H1 (cell line): ENCODE results near the gene NEU4. TPM values are rescaled to one million over a fixed set of nuclear protein-coding genes. Genes with fewer than 3 reads are reported as not detected.

Source experiments
- CTCF ChIA-PET: fragments of 300-600 bp; sonication (Branson Sonifier 250); formaldehyde crosslinking; loops from one replicate; lab custom pipeline; 2021; ENCODE audit not compliant: partially characterized antibody; lab: Charles Lee
- POLR2A ChIA-PET: fragments of 300-600 bp; sonication (Branson Sonifier 250); formaldehyde crosslinking; loops from one replicate; lab custom pipeline; 2021; ENCODE audit warnings: inconsistent platforms; ENCODE audit not compliant: partially characterized antibody; lab: Charles Lee
- DNase-seq, 2 experiments: peaks; one replicate each; pipeline versions ENCODE4 v3.0.0 to v3.0.0-alpha.2; 2010 to 2022; ENCODE audit warnings: low spot score in 2 of 2, low read depth in 1 of 2, mixed read lengths in 1 of 2
- FAIRE-seq: peaks from 2 replicates; lab custom pipeline; 2011; peaks lifted over from hg19 to GRCh38; lab: Jason Lieb, UNC
- H2AFZ ChIP-seq: 2 replicates; pipeline ENCODE4 v1.8.1; 2012; ENCODE audit warnings: low read length, inconsistent platforms
- H2AK5ac ChIP-seq: 2 replicates; pipeline ENCODE4 v1.6.1; 2013; ENCODE audit warnings: low read depth, low read length
- H2BK120ac ChIP-seq: replicated peaks from 2 replicates; pipeline ENCODE3; 2013; ENCODE audit warnings: low read depth, low read length, inconsistent platforms
- H2BK12ac ChIP-seq: 2 replicates; pipeline ENCODE4 v1.6.1; 2013; ENCODE audit warnings: low read depth, low read length
- H2BK15ac ChIP-seq: 2 replicates; pipeline ENCODE4 v1.6.1; 2013; ENCODE audit warnings: low read length
- H2BK20ac ChIP-seq: 2 replicates; pipeline ENCODE4 v1.6.1; 2013; ENCODE audit warnings: low read length
- H2BK5ac ChIP-seq: 2 replicates; pipeline ENCODE4 v1.6.1; 2013; ENCODE audit warnings: low read depth, low read length
- H3K14ac ChIP-seq: 2 replicates; pipeline ENCODE4 v1.6.1; 2013; ENCODE audit warnings: inconsistent platforms; ENCODE audit not compliant: insufficient read length
- H3K18ac ChIP-seq: 2 replicates; pipeline ENCODE4 v1.6.1; 2013; ENCODE audit warnings: low read length; ENCODE audit errors: extremely low read depth
- H3K23ac ChIP-seq: 2 replicates; pipeline ENCODE4 v1.6.1; 2013; ENCODE audit warnings: inconsistent platforms; ENCODE audit not compliant: insufficient read length
- H3K23me2 ChIP-seq: 2 replicates; pipeline ENCODE4 v1.6.1; 2013; ENCODE audit warnings: low read depth, low read length
- H3K27ac ChIP-seq: 2 replicates; pipeline ENCODE4 v1.6.1; 2011; ENCODE audit warnings: low read depth, low read length, inconsistent platforms
- H3K27me3 ChIP-seq, 4 experiments: replicated peaks in 1 of 4; 1 replicate in 1 of 4; 2 replicates in 3 of 4; pipeline versions ENCODE4 v1.6.1 to v1.8.1; 2011 to 2013; ENCODE audit warnings: low read length in 3 of 4, mild to moderate bottlenecking in 3 of 4, inconsistent platforms in 2 of 4, mixed read lengths in 2 of 4, moderate library complexity in 1 of 4; ENCODE audit not compliant: control insufficient read depth in 3 of 4, insufficient read depth in 3 of 4; ENCODE audit errors: extremely low read depth in 1 of 4
- H3K36me3 ChIP-seq, 4 experiments: 2 replicates each; pipeline versions ENCODE4 v1.6.1 to v1.8.1; 2011 to 2013; ENCODE audit warnings: mild to moderate bottlenecking in 4 of 4, low read length in 3 of 4, moderate library complexity in 2 of 4, control low read depth in 1 of 4, inconsistent platforms in 1 of 4; ENCODE audit not compliant: insufficient read depth in 4 of 4, control insufficient read depth in 2 of 4
- H3K4ac ChIP-seq: replicated peaks from 2 replicates; pipeline ENCODE3; 2013; ENCODE audit warnings: low read length, low read depth, mixed read lengths, inconsistent platforms; ENCODE audit not compliant: insufficient read length
- H3K4me1 ChIP-seq, 4 experiments: replicated peaks in 1 of 4; 1 replicate in 1 of 4; 2 replicates in 3 of 4; pipeline versions ENCODE4 v1.6.1 to v1.8.1; 2011 to 2013; ENCODE audit warnings: low read length in 3 of 4, inconsistent platforms in 2 of 4, mixed read lengths in 1 of 4; ENCODE audit not compliant: insufficient read depth in 4 of 4, control insufficient read depth in 3 of 4
- H3K4me2 ChIP-seq, 2 experiments: 2 replicates each; pipeline versions ENCODE4 v1.6.1 to v1.8.1; 2011 to 2013; ENCODE audit warnings: low read depth in 2 of 2, low read length in 2 of 2, control low read depth in 1 of 2, inconsistent platforms in 1 of 2, mild to moderate bottlenecking in 1 of 2; ENCODE audit not compliant: insufficient read depth in 1 of 2
- H3K4me3 ChIP-seq, 4 experiments: fragments of 200-600, 300-600 bp in 1 of 4; sonication (generic), shearing (Covaris generic), sonication (Bioruptor Twin) in 1 of 4; 2 replicates each; pipeline versions ENCODE4 v1.5.1 to v1.8.1; 2011 to 2016; ENCODE audit warnings: low read length in 4 of 4, low read depth in 3 of 4, control low read depth in 2 of 4, inconsistent platforms in 2 of 4, mild to moderate bottlenecking in 2 of 4, mixed read lengths in 1 of 4, moderate library complexity in 1 of 4; ENCODE audit not compliant: insufficient read depth in 2 of 4; ENCODE audit errors: extremely low read depth in 1 of 4
- H3K56ac ChIP-seq: replicated peaks from 2 replicates; pipeline ENCODE3; 2013; ENCODE audit warnings: low read depth, mild to moderate bottlenecking, mixed read lengths, low read length, inconsistent platforms; ENCODE audit not compliant: insufficient read length
- H3K79me1 ChIP-seq: 2 replicates; pipeline ENCODE4 v1.6.1; 2013; ENCODE audit warnings: low read depth, low read length, control low read depth
- H3K79me2 ChIP-seq, 2 experiments: 2 replicates each; pipeline versions ENCODE4 v1.6.1 to v1.8.1; 2012 to 2013; ENCODE audit warnings: low read length in 2 of 2, mild to moderate bottlenecking in 2 of 2, inconsistent platforms in 1 of 2; ENCODE audit not compliant: insufficient read depth in 2 of 2, control insufficient read depth in 1 of 2
- H3K9ac ChIP-seq, 4 experiments: replicated peaks in 1 of 4; 1 replicate in 1 of 4; 2 replicates in 3 of 4; pipeline versions ENCODE4 v1.6.1 to v1.8.1; 2011 to 2013; ENCODE audit warnings: low read depth in 3 of 4, low read length in 3 of 4, control low read depth in 2 of 4, mild to moderate bottlenecking in 2 of 4, moderate library complexity in 2 of 4, inconsistent platforms in 1 of 4; ENCODE audit errors: extremely low read depth in 1 of 4
- H3K9me3 ChIP-seq, 2 experiments: 2 replicates each; pipeline versions ENCODE4 v1.6.1 to v1.8.1; 2012 to 2013; ENCODE audit warnings: mild to moderate bottlenecking in 2 of 2, moderate library complexity in 2 of 2, control low read depth in 1 of 2, inconsistent platforms in 1 of 2, low read depth in 1 of 2, low read length in 1 of 2, mixed read lengths in 1 of 2; ENCODE audit not compliant: insufficient read depth in 2 of 2
- H4K20me1 ChIP-seq, 2 experiments: replicated peaks in 1 of 2; 2 replicates each; pipeline versions ENCODE3 to v1.8.1; 2011 to 2013; ENCODE audit warnings: inconsistent platforms in 2 of 2, low read length in 2 of 2, mild to moderate bottlenecking in 1 of 2; ENCODE audit not compliant: insufficient read depth in 2 of 2, control insufficient read depth in 1 of 2
- H4K5ac ChIP-seq: 2 replicates; pipeline ENCODE4 v1.6.1; 2013; ENCODE audit warnings: low read length, low read depth, mixed read lengths, inconsistent platforms; ENCODE audit not compliant: insufficient read length
- H4K8ac ChIP-seq: 2 replicates; pipeline ENCODE4 v1.8.0; 2013; ENCODE audit warnings: mild to moderate bottlenecking, moderate library complexity, low read length, inconsistent platforms; ENCODE audit not compliant: insufficient read depth; ENCODE audit errors: extremely low read depth
- H4K91ac ChIP-seq: replicated peaks from 2 replicates; pipeline ENCODE3; 2013; ENCODE audit warnings: low read length, mixed read lengths, inconsistent platforms; ENCODE audit not compliant: insufficient read length
- BRCA1 ChIP-seq: IDR thresholded peaks from 2 replicates; pipeline ENCODE4 v1.6.1; 2012; ENCODE audit warnings: low read depth, low read length, improper control_type of control experiment
- CEBPB ChIP-seq: IDR thresholded peaks from 2 replicates; pipeline ENCODE4 v1.6.1; 2012; ENCODE audit warnings: low read depth, low read length
- CTBP2 ChIP-seq: IDR thresholded peaks from 2 replicates; pipeline ENCODE4 v1.7.0; 2011; ENCODE audit warnings: borderline replicate concordance, mild to moderate bottlenecking, moderate library complexity, mixed read lengths, low read length; ENCODE audit not compliant: insufficient read depth, insufficient read length
- EZH2 ChIP-seq: fragments of 200-600 bp; sonication (generic); IDR thresholded peaks from 2 replicates; pipeline ENCODE4 v1.7.1; 2012; ENCODE audit warnings: low read depth, mild to moderate bottlenecking, moderate library complexity, low read length, inconsistent platforms; ENCODE audit not compliant: severe bottlenecking
- JUND ChIP-seq: IDR thresholded peaks from 2 replicates; pipeline ENCODE4 v1.6.1; 2011; ENCODE audit warnings: mild to moderate bottlenecking, improper control_type of control experiment, low read length
- KDM5A ChIP-seq: fragments of 200-600 bp; IDR thresholded peaks from 2 replicates; pipeline ENCODE4 v1.7.1; 2012; ENCODE audit warnings: mild to moderate bottlenecking, low read length, inconsistent platforms, mixed read lengths
- NRF1 ChIP-seq: IDR thresholded peaks from 2 replicates; pipeline ENCODE4 v1.6.1; 2011; ENCODE audit warnings: mild to moderate bottlenecking, low read depth, low read length, improper control_type of control experiment
- RFX5 ChIP-seq: IDR thresholded peaks from 2 replicates; pipeline ENCODE4 v1.6.1; 2011; ENCODE audit warnings: low read depth, low read length, improper control_type of control experiment, borderline replicate concordance
- SIRT6 ChIP-seq: IDR thresholded peaks from one replicate; pipeline ENCODE4 v1.7.1; 2012; ENCODE audit warnings: low read length, inconsistent platforms
- TEAD4 ChIP-seq: IDR thresholded peaks from 2 replicates; pipeline ENCODE4 v1.6.1; 2012; ENCODE audit warnings: low read depth, low read length, inconsistent platforms, mixed read lengths
- WGBS, 2 experiments: shearing (Covaris generic) in 1 of 2; methylation state at CpG; one replicate each; pipeline versions ENCODE4 v1.1.6 to v1.1.7; 2013 to 2015; ENCODE audit warnings: low lambda C conversion rate in 2 of 2, mixed read lengths in 2 of 2, inconsistent platforms in 1 of 2, low coverage in 1 of 2, missing lambda C conversion rate in 1 of 2; ENCODE audit not compliant: insufficient replicate concordance in 2 of 2, insufficient coverage in 1 of 2, insufficient read length in 1 of 2; ENCODE audit errors: extremely low coverage in 1 of 2, missing lambda C conversion rate in 1 of 2; 5-methylcytosine and 5-hydroxymethylcytosine counted together
- polyA plus RNA-seq, 7 experiments: library from polyadenylated mRNA; depleted of rRNA in 3 of 7; stranded (reverse) in 5 of 7; unstranded in 2 of 7; fragments of >200 nt in 5 of 7; fragments of 200-250 nt in 2 of 7; gene quantifications; 1 replicate in 5 of 7; 2 replicates in 1 of 7; 4 replicates in 1 of 7; pipeline versions ENCODE4 v1.2.1 to v1.2.3, GENCODE V29; 2011 to 2013; ENCODE audit warnings: missing spikeins in 2 of 7, mixed read lengths in 2 of 7
- total RNA-seq: library from RNA; stranded (reverse); fragmentation: NEBNext Ultra II Directional; extraction: Animal tissue kit (Norgen Biotek cat#: 25700); gene quantifications from 2 replicates; pipeline ENCODE4 v1.2.1, GENCODE V29; 2021

NEU4 gene
- total and polyA plus RNA-seq, 2 of the 8 experiments (the other 6 are each of a cell fraction or from before 2014, with no cell fraction given) = 0.32 to 0.50 TPM

- FAIRE-seq = no peak
- no peak overlapping the region for H3K4ac ChIP-seq
- ChIA-PET POLR2A (no interaction called here), CTCF (interaction anchor here (1.6 kb wide), 1 partner anchor 72 kb away, joined by 5 read pairs; no protein-coding TSS in a partner anchor)
- no peak overlapping the region for H4K5ac ChIP-seq
- no peak overlapping the region for H3K27ac ChIP-seq
- no peak overlapping the region for H2BK120ac ChIP-seq
- H2BK5ac ChIP-seq = no peak overlapping the region
- H3K79me2 ChIP-seq = no peaks in the 10 kb centered on the region
- no peak overlapping the region for H3K9ac ChIP-seq
- no peak overlapping the region for H3K18ac ChIP-seq
- H4K8ac ChIP-seq = no peak overlapping the region
- H3K4me2 ChIP-seq = no peak overlapping the region
- no peak overlapping the region for H2AK5ac ChIP-seq
- no peak overlapping the region for H2BK12ac ChIP-seq
- WGBS, 2 experiments = 93% methylated on average over 17 of the region's 19 CpGs; no CpG with 5 or more reads in 1 of the 2 experiments
- no peak for TF ChIP-seq KDM5A
- TF ChIP-seq SIRT6 = no peak
- no peak for TF ChIP-seq RFX5
- TF ChIP-seq EZH2 = no peak
- no peak for TF ChIP-seq CEBPB
- TF ChIP-seq JUND = no peak
- TF ChIP-seq NRF1 = no peak
- no peak for TF ChIP-seq TEAD4
- TF ChIP-seq BRCA1 = no peak
- TF ChIP-seq CTBP2 = no peak
- no peaks in the 10 kb centered on the region for H3K36me3 ChIP-seq
- no peaks in the 10 kb centered on the region for H4K20me1 ChIP-seq
- H2BK20ac ChIP-seq = no peak overlapping the region
- no peaks in the 10 kb centered on the region for H3K79me1 ChIP-seq
- H3K14ac ChIP-seq = no peak overlapping the region
- no peaks in the 10 kb centered on the region for H3K27me3 ChIP-seq
- no peak overlapping the region for H3K23ac ChIP-seq
- peaks cover 0 to 2% of the 10 kb centered on the region in 2 experiments; a peak in 3 of 4 replicates for H3K9me3 ChIP-seq
- DNase-seq = no peak
- H4K91ac ChIP-seq = no peak overlapping the region
- no peak overlapping the region for H3K4me3 ChIP-seq
- H3K56ac ChIP-seq = no peak overlapping the region
- no peak overlapping the region for H2AFZ ChIP-seq
- peaks cover 0 to 10% (median 1%) of the 10 kb centered on the region in 4 experiments; a peak in 2 of 7 replicates for H3K4me1 ChIP-seq
- no peak overlapping the region for H2BK15ac ChIP-seq
- peaks cover 2% of the 10 kb centered on the region; the same call in 1 of the 2 replicates for H3K23me2 ChIP-seq
Observed at GRCh38 chr2:241797441-241798080, 11.4 kb upstream of the NEU4 start.
